PC-9 (cell line): ENCODE data around the gene DES. TPM values are rescaled to one million over a fixed set of nuclear protein-coding genes. Genes with fewer than 3 reads are reported as not detected.

Experiments used
- BruUV-seq: library from RNA; stranded (reverse); fragments of 400-500 nt; replicated peaks from 2 replicates; lab custom pipeline; 2021; lab: Mats Ljungman, UMichigan
- CTCF ChIA-PET: fragments of 300-600 bp; sonication (Branson Sonifier 250); formaldehyde crosslinking; loops from one replicate; lab custom pipeline; 2022; ENCODE audit warnings: antibody characterized with exemption; lab: Charles Lee
- POLR2A ChIA-PET: fragments of 300-600 bp; sonication (Branson Sonifier 250); formaldehyde crosslinking; loops from one replicate; lab custom pipeline; 2022; ENCODE audit warnings: antibody characterized with exemption; ENCODE audit not compliant: unreplicated experiment; lab: Charles Lee
- DNase-seq, 2 experiments: peaks; one replicate each; pipeline versions ENCODE4 v3.0.0 to v3.0.0-alpha.2; 2015 to 2022; ENCODE audit warnings: mixed read lengths in 1 of 2
- H2AFZ ChIP-seq: fragments of 200-600 bp; sonication (generic); 2 replicates; pipeline ENCODE4 v1.8.1; 2017; ENCODE audit warnings: antibody characterized with exemption
- H3F3A ChIP-seq: fragments of 200-600 bp; sonication (generic); 2 replicates; pipeline ENCODE4 v1.8.1; 2017; ENCODE audit warnings: antibody characterized with exemption, mild to moderate bottlenecking, low read depth; ENCODE audit not compliant: insufficient read depth
- H3K27ac ChIP-seq: fragments of 200-600 bp; sonication (generic); 2 replicates; pipeline ENCODE4 v1.6.1; 2016; ENCODE audit warnings: mixed run types
- H3K27me3 ChIP-seq: fragments of 200-600 bp; sonication (generic); 2 replicates; pipeline ENCODE4 v1.6.1; 2016; ENCODE audit warnings: low read depth, mixed run types; ENCODE audit not compliant: insufficient read depth
- H3K36me3 ChIP-seq: fragments of 200-600 bp; sonication (generic); 2 replicates; pipeline ENCODE4 v1.6.1; 2016; ENCODE audit warnings: low read depth, mixed run types
- H3K4me1 ChIP-seq: fragments of 200-600 bp; sonication (generic); replicated peaks from 2 replicates; pipeline ENCODE4 v1.6.1; 2016; ENCODE audit warnings: mixed run types; ENCODE audit not compliant: insufficient read depth
- H3K4me2 ChIP-seq: fragments of 200-600 bp; sonication (generic); 2 replicates; pipeline ENCODE4 v1.6.1; 2017; ENCODE audit warnings: mixed run types
- H3K4me3 ChIP-seq: fragments of 200-600 bp; sonication (generic); 2 replicates; pipeline ENCODE4 v1.6.1; 2016; ENCODE audit warnings: mixed run types
- H3K79me2 ChIP-seq: fragments of 200-600 bp; sonication (generic); 2 replicates; pipeline ENCODE4 v1.6.1; 2017; ENCODE audit warnings: low read depth, mixed run types
- H3K9me2 ChIP-seq: fragments of 200-600 bp; sonication (generic); 2 replicates; pipeline ENCODE4 v1.8.1; 2017; ENCODE audit warnings: mild to moderate bottlenecking; ENCODE audit not compliant: insufficient read depth
- H3K9me3 ChIP-seq: fragments of 200-600 bp; sonication (generic); 2 replicates; pipeline ENCODE4 v1.8.1; 2016; ENCODE audit warnings: low read depth; ENCODE audit not compliant: insufficient read depth
- H4K20me1 ChIP-seq: fragments of 200-600 bp; sonication (generic); 2 replicates; pipeline ENCODE4 v1.8.1; 2017; ENCODE audit not compliant: insufficient read depth
- CTCF ChIP-seq: fragments of 200-600 bp; sonication (generic); conservative IDR thresholded peaks from 2 replicates; pipeline ENCODE4 v1.6.1; 2017; ENCODE audit warnings: mixed run types, antibody characterized with exemption, mild to moderate bottlenecking, moderate library complexity
- EZH2 ChIP-seq: fragments of 200-600 bp; sonication (generic); IDR thresholded peaks from 2 replicates; pipeline ENCODE4 v1.8.0; 2017; ENCODE audit warnings: antibody characterized with exemption, low read depth
- intact Hi-C: fragments of 100-400 bp; cut with micrococcal nuclease; formaldehyde crosslinking; loops from one replicate; pipeline ENCODE4 v1.10.0; 2022; ENCODE audit not compliant: unreplicated experiment
- total RNA-seq: library from RNA; stranded (reverse); gene quantifications from 2 replicates; pipeline ENCODE4 v1.2.3, GENCODE V29; 2021

The DES gene
- total RNA-seq, 1 experiment from 2014 or later: not detected

DNA sequence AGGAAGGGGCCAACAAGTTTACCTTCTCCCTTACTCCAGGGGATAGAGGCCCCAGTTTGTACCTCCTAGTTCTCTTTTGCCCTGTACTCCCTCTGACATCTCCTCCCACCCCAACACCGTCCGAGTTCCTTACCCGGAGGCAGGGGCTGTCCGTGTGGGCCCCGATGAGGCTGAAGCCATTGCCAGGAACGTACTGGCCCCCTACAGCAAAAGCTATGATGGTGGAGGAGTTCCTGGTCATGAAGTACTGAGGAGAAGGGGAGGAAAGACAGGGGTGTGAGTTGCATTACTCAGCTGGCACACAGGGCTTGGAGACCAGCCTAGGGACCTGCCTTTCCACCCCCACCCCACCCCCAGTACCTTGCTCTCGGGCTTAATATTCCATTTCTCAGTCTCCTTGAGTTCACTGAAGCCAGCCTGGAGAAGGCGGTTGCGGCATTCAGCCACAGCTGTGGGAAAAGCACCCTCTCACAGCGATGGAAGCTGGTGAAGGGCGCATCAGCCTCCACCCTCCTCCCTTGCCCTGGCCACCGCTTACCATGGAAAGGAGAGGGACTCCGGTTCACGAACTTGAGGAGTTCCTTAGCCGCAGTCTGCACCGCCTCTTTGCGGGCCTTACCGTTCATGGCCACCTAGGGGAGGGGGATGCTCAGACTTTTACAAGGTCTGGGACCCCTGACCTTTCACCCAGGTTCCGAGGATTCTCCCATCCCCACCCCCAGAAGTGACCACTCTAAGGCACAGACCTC lies 31.5 kb upstream of the DES start:
- CTCF ChIA-PET: interaction anchor here (0.6 to 2.7 kb wide), 4 partner anchors 100 to 495 kb away, joined by 3 to 14 read pairs (median 5); partner anchors contain the start of gene GMPPA
- H3K4me3 ChIP-seq: peak overlapping the region; percentile 82
- TF ChIP-seq EZH2 (no peak), CTCF (no peak)
- no peaks in the 10 kb centered on the region for H3K9me2 ChIP-seq
- H3K4me1 ChIP-seq: peaks cover 6% of the 10 kb centered on the region; the same call in 1 of the 2 replicates
- peaks cover 11% of the 10 kb centered on the region; the same call in 1 of the 2 replicates for H3K79me2 ChIP-seq
- H3K36me3 ChIP-seq: peaks cover 14% of the 10 kb centered on the region; the same call in 1 of the 2 replicates
- BruUV-seq: no TSS peak
- H3K27me3 ChIP-seq: no peaks in the 10 kb centered on the region
- no peaks in the 10 kb centered on the region for H3K9me3 ChIP-seq
- DNase-seq: no peak
- peak overlapping the region; percentile 81 for H3K27ac ChIP-seq
- intact Hi-C loops: loop anchor here (1.0 to 5.0 kb wide), 2 partner anchors 89 to 226 kb away; partner anchors contain the start of gene NHEJ1
- peaks cover 4% of the 10 kb centered on the region; the same call in 1 of the 2 replicates for H4K20me1 ChIP-seq
- H2AFZ ChIP-seq: peak overlapping the region; percentile 91
- peak overlapping the region; percentile 97 for H3K4me2 ChIP-seq
- peaks cover 6% of the 10 kb centered on the region; the same call in 1 of the 2 replicates for H3F3A ChIP-seq
- POLR2A ChIA-PET: interaction anchor here (0.6 kb wide), 2 partner anchors 18 to 19 kb away, joined by 3 to 4 read pairs; no protein-coding TSS in a partner anchor

DNA sequence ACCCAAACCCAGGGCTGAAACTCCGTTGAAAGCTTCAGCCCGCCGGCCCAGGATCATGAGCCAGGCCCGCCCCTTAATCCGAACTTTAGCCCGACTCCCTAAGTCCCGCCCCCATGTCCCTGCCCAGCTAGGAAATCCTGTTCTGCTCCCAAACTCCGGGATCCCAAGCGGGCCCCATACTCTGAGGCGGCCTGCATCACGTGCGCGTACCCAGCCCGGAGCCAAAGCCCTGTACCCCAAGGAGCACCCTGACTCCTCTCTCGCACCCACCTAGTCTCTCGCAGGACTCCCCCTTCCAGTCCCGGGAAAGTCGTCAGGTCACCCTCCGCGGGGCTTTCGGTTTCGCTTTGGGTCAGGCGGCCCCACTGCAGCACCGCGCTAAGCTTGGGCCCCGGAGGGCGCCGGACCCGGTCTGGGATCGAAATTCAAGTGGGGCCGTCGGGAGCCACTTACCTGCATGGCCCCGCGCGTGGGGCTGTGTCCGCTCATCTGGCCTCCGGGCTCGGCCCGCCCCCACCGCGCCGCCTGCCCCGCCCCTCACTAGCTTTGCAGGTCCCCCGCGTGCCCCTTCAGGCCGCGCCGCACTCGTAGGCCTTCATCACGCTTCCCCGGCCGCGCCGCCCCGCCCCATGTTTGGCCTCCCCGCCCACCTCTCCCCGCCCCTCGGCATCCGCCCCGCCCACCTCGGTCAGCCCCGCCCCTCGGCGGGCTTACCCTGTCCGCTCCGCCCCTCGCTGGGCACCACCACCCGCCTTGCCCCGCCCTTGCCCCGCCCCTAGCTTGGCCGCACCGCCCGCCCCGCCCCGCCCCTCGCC lies 30.7 kb upstream of the DES start, which contains the start of gene DNPEP:
DNPEP (minus strand) TSS at position 607 of the 815 bp plus-strand sequence; CDS start at position 489, 118 bp downstream.
- peak within 1 kb of the TSS; percentile 97 for H3K4me2 ChIP-seq
- POLR2A ChIA-PET: interaction anchor here (0.5 to 1.1 kb wide), 9 partner anchors 19 to 234 kb away, joined by 3 to 22 read pairs (median 7); partner anchors contain the start of genes GMPPA and TUBA4A
- peaks cover 11% of the 10 kb centered on the region; the same call in 1 of the 2 replicates for H3K79me2 ChIP-seq
- CTCF ChIA-PET: interaction anchor here (0.6 to 2.7 kb wide), 8 partner anchors 65 to 728 kb away, joined by 3 to 14 read pairs (median 6); partner anchors contain the start of genes BCS1L, GMPPA and ZNF142
- no peaks in the 10 kb centered on the region for H3K9me2 ChIP-seq
- no peak for TF ChIP-seq CTCF
- TF ChIP-seq EZH2: no peak
- intact Hi-C loops: loop anchor here (1.0 to 5.0 kb wide), 5 partner anchors 90 to 302 kb away; partner anchors contain the start of genes CNPPD1 and NHEJ1
- BruUV-seq: no TSS peak
- H3K27ac ChIP-seq: peak within 1 kb of the TSS; percentile 81
- H3K4me3 ChIP-seq: peak within 1 kb of the TSS; percentile 82
- peaks cover 6% of the 10 kb centered on the region; the same call in 1 of the 2 replicates for H3F3A ChIP-seq
- no peaks in the 10 kb centered on the region for H3K9me3 ChIP-seq
- H3K27me3 ChIP-seq: no peaks in the 10 kb centered on the region
- H4K20me1 ChIP-seq: peaks cover 4% of the 10 kb centered on the region; the same call in 1 of the 2 replicates
- H3K4me1 ChIP-seq: peaks cover 6% of the 10 kb centered on the region; the same call in 1 of the 2 replicates
- peaks cover 14% of the 10 kb centered on the region; the same call in 1 of the 2 replicates for H3K36me3 ChIP-seq
- peak within 1 kb of the TSS; percentile 91 for H2AFZ ChIP-seq
- DNase-seq: peak; percentile 70 to 90
